GM19463 (cell line): Measurements from ENCODE around the gene CELF2.

Experiments
- ATAC-seq: cut with Tn5 transposase; IDR thresholded peaks from one replicate; pipeline ENCODE4 v1.9.1; 2021; ENCODE audit warnings: mild to moderate bottlenecking, moderate library complexity; ENCODE audit not compliant: unreplicated experiment

Gene CELF2

GRCh38 chr10:11003679-11004078, 14.0 kb upstream of the CELF2 start:
- ATAC-seq: no peak

DNA sequence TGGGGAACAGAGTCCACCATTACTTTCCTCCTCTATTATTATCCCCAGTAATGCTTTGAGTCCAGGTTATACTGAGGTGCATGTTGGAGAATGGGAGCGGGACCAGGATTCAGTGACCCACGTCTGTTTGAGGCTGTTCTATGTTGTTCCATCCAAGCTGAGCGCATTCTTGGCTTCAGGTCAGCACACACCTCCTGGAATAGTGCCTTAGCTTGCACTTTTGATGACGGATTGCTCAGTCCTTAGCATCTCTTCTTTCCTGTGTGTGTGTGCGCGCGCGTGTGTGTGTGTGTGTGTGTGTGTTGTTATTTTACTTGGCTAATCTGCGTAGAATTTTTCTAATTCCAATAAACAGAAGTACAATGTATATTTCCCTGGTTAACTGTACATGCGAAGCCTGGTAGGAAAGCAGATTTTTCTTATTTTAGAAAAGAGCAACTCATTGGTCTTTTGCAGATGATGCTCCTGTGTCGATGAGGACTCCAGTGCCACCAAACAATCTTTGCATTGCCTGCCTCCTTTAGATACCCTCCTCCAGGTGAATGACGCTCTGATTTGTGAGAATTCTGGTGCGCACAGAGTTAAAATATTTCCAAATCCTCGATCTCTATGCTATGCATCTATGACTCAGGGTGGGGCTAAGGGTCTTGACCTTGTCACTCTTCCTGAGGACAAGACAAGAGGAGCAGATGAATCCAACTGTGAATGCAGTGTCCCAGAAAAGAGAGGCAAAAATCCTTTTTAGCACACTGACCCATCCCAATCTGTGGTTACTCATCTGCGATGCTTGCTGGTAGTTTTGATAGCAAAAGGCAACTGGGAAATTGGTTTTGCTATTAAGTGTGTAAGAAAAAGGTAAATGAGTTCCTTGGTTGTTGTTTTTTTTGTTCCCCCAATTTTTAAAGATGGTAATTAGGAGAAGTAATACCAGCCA, 13.3 kb upstream of the CELF2 start:
- no peak for ATAC-seq

DNA sequence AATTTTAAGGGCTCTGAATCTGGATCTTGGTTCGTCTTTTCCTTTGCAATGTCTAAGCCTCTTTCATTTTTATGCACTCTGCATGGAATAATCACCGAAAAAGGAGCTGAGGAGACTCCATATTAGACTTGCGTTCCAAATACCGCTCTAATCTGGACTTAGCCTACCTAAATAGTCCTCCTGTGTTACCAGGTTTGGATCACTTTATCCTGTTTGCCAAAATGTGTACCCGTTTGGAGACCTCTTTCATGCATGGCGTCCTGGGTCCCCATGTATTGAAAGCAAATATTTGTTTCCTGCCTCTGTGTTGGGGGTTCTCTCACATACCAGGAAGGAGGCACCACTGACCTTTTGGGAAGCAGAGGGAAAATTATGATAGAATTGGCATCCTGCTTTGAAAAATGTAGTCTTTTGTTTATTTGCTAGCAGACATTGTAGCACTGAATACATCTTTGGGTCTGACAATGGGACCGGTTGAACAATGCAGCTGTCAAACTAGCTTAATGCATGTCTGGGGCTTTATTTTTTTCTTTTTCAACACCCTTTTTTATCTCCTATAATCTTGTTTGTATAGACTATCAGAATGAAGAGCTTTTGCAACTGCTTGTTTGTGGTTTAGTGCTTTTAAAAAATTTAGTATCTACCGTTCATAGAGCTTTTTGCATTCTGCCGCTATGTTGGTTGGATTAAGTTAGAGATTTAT, 11.8 kb upstream of the CELF2 start:
- ATAC-seq: no peak

- ATAC-seq: no peak
These were observed 11.2 kb upstream of the CELF2 start for GRCh38 chr10:11006428-11006825.

GRCh38 chr10:11007476-11008020, 10.1 kb upstream of the CELF2 start:
- no peak for ATAC-seq

GRCh38 chr10:11009471-11010308, 8.0 kb upstream of the CELF2 start:
- no peak for ATAC-seq

DNA sequence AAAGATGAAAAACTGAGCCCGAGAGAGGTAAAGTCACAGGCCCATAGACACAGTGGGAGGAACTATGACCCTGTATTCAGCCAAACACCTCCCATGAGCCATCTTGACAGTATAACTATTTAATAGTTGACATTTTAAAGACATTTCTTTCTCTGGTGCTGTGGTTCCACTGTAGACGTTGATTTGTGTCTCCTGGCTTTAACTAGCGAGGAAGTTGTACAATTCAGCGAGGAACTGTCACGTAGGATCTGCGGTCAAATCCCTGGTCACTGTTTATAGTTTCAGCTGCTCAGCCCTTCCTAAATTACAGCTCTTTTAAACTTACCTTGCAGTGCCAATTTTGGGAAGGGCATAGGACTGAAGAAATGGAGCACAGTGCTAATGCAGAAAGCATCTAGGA, 7.1 kb upstream of the CELF2 start:
- no peak for ATAC-seq

GRCh38 chr10:11011436-11011835, 6.2 kb upstream of the CELF2 start:
- ATAC-seq: no peak

GRCh38 chr10:11011984-11012383, 5.7 kb upstream of the CELF2 start:
- ATAC-seq: no peak

DNA sequence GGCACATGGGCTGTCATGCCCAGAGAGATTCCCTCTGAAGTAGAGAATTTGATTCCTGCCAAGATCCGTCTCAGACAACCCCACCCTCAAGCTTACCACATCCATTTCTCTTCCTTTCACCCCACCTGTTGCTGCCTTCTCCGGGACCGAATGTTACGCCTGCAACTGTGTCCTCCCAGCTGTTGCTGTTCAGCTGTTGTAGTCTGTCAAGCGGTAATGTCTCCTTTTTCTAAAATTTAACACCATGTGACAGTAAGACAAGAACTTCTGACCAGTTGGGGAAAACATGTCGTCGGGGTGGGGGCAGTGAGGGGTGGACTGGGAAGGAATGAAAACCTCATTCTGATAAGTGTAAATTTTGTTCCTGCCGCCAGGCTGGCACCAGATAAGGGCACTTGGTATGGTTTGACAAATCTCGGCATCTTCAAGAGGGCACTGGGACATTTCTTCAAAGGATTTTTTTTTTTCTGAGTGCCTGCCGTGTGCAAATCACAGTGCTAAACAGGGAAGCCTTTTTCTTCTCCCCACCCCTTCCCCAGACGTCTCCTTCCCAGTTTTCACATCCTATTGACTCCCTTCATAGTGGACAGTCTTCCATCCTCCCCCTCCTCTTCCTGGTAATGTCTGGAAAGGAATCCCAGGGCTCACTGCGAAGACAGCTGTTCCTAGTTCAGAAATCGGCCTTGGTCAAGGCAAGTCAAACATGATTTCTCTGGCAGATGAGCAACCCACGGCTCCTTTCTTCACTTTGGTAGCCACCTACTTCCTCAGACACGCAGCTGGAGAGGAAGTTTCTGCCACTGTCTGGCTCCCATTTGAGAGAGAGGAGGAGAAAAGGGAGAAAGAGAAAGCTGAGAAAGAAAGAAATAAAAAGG, 5.0 kb upstream of the CELF2 start:
- ATAC-seq: no peak

DNA sequence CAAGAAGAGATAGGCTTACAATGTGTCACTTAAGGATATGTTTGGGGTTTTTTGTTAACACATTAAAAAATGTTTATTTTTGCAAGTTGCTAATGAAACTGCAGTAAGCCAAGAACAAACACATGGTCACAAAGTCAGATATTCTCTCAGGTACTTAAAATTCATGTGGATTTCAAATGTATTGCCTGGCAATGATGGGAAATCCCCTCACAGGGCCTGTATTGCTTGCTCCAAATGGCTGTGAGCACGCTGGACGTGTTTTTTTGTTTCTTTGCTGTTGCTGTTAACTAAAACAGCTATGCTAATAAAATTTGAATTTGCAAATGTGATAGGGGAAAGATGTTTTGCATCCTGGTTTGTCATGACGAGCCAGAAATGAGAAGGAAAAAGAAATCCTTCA, 3.8 kb upstream of the CELF2 start:
- ATAC-seq: no peak

DNA sequence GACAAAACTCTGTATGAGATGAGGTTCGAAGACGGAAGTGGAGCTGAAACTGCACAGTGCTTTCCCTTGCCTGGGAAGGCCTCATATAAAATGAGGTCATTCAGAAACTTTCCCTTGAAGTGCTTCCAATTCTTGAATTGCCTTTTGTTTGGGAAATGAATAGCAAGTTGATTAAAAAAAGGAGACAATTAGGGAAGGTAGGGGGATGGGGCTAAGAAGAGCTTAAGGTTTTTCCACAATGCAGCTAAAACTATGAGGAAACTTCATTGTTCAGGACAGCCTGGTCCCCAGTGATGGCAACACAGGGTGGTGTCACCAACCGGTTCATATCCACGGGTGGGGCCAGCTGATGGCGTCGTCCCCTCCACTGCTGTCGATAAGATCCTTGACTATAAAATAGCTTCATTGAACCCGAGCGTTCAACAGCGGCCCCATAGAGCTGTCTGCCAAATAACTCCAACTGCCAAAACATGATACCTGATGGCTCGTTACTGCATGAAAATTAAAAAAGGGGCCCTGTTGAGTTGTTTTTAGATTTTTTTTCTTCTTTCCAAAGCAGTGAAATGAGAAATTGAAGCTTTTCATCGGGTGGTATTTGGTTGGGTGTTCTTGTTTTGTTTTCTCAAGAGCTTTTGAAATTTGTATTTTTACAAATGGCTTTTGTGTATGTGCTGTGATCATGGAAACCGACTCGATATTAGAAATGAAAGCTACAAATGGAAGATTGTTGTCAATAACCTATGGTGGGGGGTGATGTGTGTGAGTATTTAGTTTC, 2.8 kb upstream of the CELF2 start:
- ATAC-seq: no peak

DNA sequence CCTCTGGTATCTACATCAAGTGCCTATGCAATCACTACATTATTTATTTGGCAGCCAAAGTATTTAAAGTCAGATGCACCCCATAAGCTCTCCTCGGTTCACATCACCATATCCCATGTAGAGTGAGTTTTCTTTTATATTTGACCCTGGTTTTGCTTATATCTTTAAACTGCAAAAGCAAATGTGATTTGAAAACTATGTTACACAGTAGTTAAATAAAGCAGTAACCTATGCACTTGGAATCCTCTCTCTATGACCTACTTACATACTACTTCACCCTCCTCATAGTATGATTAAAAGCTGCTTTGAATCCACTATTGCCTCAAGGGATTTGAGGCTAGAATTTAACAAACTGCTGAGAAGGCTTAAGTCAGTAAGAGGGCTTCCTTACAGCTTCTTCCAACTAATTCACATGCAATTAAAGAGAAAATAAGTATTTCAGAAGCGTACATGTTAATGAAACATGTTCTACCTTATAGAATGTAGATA, 2.2 kb upstream of the CELF2 start:
- no peak for ATAC-seq

- ATAC-seq: peak; percentile 42
These were observed 587 bp upstream of the CELF2 start for GRCh38 chr10:11017000-11017569.

GRCh38 chr10:11018432-11018841, 765 bp downstream of the CELF2 start:
- ATAC-seq: no peak

DNA sequence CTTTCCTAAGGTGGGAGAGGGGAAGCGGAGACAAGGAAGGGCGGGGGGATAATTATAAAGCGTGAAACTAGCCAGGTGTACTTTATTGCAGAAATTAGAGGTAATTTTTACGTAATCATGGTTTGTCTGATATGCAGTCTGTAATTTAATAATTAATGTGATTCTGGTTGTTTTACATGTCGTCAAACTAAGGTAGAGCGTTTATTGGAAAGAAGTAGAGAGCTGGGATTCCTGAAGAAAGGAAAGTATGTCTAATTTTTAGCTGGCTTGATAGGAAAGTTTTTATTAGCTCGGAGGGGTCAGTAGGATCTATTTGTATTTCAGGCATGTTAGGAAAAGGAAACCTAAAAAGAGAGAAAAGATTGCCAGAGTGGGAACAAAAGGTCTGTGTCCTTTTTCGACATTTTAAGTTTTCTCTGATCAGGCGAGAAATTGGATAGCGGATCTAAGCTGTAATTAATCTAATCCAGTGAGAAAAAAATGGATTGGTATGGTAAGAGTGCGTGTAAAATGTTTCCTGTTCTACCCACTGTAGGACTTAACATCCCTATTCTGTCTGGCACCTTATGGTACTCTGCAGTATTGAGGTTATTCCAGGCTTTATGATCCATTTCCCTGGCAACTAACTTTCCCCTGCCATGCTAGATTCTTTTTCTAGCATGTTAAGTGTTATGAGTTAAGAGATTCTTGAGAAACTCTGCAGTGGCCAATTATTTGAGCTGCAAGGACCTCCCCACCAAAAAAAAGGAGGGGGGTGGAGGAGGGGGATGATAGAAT, 1.4 kb downstream of the CELF2 start:
- ATAC-seq: no peak

GRCh38 chr10:11019724-11020547, 2.3 kb downstream of the CELF2 start:
- ATAC-seq: no peak
